Stimulated activated CD8-positive, alpha-beta memory T cell treated with anti-CD3 and anti-CD28 coated beads, Interleukin-7, amount 100 ng/mL, for 48 hours (primary cell): ENCODE data around the gene BICD1.

Experiments used
- DNase-seq, 2 donors: peaks; one replicate each; pipeline ENCODE4 v3.0.0-alpha.2; 2020; ENCODE audit warnings: low read depth in 1 of 2; ENCODE audit errors: extremely low read depth in 1 of 2

Gene BICD1

DNA sequence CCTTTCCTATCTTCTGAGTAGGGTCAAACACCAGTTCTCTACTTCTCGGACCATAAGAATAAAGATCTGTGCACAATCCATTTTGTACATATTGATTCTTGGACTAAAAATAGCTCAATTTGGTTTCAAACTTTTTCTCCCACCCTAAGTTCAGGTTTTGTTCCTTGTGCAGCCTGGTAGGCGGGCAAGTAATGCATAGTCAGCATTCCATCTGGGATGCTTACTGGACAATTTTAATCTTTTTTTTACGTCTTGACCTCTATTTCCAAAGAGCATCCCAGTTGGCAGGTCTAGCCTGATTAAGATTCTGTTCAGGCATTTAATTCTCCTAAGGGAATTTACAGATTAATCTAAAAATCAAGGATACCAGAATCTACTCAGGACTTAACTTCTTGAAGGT, 126.9 kb downstream of the BICD1 start:
- DNase-seq, result no peak

DNA sequence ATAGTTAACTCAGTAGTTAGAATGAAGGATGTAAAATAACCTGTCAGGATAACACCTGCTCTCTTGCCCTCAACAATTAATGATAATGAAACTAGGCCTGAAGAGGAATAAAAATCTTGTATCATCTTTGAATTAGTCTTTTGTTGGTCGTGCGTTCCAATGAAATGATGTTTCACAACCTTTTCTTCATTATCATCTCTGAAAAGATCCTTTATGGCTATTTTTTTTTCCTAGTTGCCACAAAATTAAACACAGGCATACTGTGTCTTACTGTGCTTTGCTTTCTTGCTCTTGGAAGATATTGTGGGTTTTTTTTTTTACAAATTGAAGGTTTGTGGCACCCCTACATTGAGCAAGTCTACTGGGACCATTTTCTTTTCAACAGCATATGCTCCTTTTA, 128.6 kb downstream of the BICD1 start:
- DNase-seq, result no peak

DNA sequence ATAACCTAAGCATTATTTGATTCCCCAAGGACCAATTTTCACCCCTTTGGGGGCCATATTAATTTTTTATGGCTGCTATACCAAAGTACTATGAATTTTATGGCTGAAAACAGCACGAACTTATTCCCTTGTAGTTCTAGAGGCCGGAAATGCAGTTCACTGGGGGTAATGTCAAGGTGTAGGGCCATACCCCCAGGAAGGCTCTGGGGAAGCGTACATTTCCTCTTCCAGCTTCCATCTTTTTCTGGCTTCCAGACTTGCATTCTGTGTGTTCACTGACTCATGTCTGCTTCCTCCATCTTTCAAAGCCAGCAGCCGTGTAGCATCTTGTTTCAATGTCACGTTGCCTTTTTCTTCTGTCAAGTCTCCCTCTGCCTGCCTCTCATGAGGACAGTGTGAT, 133.5 kb downstream of the BICD1 start:
- no peak for DNase-seq

DNA sequence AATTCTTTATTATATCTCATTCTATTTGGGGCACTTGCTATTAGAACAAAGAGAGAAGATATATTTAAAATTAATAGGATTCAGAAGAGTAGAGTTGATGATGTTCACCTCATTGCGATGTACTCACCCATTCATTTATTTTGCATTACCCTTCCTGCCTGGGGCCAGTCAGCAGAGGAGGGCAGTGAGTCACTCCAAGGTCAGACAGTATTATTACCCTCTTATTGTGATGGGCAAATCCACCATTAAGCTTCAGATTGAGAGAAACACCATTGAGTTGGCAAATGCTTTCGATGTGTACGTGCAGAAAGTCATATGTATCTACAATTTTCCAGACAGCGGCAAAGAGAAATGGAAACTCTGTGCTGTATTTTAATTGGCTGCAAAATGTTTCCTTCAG, 134.2 kb downstream of the BICD1 start:
- DNase-seq, result no peak

DNA sequence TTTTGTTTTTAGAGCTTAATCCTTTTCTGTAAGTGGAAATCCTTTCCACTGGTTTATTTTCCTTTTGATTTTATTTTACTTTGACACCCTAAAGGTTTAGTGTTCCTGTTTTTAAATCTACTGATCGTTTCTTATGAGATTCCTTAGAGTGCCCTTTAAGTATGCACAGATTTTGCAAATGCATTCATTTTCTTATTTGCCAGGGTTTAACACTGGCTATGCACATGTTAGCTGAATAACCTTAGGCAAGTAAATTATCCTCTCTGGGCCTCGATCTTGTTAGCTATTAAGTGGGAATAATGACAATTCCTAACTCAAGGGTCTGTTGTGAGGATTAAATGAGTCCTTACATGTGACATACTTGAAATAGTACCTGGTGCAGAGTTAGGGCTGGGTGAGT, 136.0 kb downstream of the BICD1 start:
- DNase-seq, result no peak

DNA sequence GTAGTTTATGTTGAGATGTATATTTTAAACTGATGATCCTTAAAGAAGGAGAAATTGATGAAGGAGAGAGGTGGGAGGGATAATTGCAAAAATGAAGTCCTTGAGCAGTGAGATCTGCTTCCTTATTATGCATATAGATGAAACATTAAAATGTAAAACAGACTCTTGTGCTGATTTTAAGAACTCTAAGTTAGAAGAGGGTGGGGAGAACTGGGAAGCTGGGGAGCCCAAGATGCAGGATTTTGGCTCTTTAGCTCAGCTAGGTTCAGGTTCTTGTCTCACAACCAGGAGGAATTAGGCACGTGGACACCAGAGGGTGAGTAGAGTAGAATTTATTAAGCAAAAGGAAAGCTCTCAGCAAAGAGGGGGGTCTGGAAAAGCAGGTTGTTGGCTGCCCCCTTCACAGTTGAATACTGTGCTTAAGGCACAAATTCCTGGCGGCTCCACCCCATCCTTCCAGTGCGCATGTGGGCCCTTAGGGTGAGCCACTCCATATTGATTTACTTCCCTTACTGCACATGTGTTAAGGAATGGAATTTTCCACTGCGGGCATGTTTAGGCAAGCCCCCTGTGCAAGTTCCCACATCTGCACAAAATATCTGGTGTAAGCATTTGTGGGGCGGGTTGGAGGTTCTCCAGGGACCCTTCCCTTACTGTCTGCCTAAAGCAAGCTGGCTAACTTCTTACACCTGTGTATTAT, 141.9 kb downstream of the BICD1 start:
- no peak for DNase-seq

DNA sequence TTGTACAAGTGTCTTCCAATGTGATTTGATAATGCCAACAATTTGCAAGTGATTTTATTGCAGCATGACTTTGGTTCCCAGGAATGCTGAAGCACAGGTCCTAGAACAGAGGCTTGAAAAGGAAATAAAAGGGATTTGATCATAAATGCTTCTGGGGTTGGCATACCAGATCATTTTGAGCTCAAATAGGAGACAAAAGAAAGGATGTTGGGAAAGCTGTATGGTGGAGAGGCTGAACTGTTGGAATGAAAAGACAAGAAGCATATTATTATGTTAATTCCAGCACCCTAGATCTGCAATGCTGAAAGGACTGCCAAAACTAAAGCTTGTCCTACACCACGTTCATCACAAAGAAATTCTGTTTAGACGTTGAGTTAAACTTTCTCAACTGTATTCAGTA, 143.1 kb downstream of the BICD1 start:
- no peak for DNase-seq

DNA sequence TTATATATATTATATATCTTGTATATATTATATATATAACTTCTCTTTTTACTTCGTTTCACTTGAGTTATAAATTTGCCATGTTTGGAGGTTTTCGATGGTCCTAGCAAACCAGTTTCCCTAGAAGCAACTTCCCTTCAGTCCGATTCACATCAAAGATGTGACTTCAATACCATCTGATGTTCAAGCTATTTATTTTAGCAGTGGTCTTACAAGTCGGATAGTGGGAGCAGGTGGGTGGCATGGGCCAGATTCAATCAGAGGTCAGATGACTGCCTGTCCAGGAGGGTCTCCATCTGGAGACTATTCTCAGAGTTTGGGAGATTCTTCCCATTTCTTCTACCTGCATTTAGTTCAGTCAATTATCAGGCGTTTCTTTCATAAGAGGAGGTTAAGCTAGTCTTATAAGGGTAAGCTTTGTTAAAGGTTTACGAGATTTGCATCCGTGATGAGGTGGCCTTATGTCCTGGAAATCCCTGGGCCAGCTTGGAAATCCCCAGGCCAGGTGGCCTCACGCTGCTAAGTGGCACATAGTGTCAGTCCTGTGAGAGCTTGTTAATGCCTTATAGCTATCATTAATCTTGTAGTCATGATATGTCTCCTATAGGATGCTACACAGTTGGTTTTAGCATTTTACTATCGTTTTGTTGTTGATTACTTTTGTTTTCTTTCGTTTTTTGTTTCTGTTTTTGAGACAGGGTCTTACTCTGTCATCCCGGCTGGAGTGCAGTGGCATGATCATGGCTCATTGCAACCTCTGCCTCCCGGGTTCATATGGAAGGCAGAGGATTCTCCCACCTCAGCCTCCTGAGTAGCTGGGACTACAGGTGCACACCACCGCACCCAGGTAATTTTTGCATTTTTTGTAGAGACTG, 145.8 kb downstream of the BICD1 start:
- DNase-seq, result no peak

DNA sequence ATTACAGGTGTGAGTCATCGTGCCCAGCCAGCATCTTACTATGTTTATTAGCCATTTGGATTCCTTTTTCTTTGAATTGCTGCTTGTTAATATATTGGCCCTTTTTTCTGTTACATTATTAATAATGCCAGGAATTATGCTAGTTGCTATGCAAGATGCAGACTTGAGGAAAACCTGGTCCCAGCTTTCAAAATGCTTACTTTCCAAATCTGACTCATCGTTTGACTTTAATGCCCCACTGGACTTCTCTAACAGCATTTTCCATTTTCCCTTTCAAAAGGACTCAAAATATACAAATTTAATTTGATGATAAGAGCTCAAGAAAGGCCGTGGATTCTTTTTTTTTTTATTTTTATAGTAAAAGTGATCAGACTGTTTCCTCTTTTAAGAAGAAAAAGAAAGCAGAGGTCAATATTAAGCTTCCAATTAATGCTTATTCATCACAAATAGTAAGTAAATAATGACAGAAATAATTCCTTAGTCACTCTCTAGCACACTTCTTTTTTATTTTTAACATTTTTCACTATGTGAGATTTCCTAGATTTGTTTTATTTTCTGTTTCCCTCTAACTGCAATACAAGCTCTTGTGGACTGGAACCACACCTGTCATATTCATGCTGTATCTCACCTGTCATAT, 146.6 kb downstream of the BICD1 start:
- no peak for DNase-seq

DNA sequence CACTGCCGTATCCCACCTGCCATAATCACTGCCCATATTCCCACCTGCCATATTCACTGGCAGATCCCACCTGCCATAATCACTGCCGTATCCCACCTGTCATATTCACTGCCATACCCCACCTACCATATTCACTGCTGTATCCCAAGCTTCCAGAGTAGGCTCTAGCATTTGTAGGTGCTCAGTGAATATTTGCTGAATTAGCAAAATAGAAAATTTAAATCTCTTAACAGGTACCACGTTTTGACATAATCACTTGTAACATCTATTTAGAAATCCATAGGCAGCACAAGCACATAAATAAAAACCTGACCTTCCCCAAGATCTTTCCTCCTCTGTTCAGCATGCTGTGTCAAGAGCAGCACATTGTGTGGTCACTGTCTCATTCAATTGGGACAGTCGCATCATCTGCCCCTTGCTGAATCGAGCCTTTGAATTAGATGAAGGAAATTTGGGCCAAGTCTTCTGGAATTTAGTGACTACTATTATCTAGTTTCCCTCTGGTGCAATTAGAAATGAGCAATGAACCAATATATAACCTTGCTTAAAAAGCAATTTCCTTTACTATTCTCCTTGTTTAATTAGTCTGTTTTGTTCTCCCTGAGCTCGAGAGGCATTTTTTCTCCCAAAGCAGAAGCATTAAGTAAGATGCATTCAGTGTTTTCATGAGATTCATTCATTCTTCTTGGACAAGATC, 147.8 kb downstream of the BICD1 start:
- no peak for DNase-seq

DNA sequence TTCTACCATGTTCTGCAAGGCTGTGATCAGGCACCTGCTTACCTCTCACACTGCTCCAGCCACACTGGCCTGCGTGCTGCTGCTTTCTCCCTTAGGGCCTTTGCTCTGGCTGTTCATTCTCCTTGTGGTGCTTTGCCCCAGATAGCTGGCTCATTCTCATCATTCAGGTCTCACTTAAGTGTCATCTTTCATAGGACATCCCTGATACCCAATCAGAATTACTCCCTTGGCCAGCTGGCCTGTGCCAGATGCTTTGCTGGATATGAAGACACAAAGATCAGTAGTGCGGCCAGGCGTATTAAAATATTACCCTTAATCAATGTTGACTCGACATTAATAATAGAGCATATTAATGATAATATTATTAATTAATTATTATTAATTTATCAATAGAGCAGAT, 148.9 kb downstream of the BICD1 start:
- DNase-seq, result no peak

DNA sequence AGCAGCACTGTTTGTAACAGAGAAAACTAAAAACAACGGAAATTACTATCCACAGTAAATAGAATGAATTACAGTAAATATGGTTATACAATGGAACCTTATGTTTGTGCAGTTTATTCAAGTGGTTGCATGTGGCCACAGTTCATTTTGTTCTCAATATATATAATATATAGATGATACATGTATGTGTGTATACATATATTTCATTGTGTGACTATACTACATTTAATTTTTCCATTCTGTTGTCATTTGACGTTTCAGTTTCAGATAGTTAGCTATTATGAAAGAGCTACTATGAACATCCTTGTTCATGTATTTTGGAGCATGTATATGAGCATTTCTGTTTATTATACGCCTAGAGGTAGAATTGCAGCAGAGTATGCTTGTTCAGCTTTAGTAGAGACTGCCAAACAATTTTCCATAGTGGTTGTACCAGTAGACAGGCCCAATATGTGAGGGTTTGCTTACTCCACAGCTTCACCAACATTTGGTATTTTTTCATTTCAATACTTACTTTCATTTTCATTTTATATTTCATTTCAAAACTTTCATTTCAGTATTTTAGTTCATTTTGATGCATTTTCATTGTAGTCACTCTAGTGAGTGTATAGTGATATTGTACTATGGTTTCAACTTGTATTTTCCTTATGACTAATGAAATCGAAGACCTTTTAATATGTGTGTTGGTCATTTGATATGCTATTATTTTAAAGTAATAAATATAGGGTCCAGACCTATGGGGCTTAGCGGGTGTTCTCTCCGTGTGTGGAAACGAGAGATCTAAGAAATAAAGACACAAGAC, 151.2 kb downstream of the BICD1 start:
- no peak for DNase-seq

DNA sequence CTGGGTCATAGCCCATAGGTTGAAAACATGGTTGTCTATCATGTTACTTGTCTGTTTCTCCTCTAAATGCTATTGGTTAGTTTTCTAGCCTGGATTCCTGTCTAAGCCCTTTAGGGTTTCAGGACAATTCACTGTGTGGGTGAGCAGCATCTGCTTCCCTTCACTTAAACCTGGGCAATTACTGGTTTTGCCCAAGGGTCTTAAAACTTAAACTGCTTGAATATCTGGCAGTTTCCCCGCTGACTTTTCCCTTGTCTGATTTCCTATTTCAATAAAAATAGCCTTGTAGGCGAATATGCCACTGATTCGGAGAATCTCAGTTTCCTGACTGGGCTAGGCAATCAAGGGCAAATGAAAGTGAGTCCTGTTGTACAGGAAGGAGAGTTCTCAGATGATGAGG, 154.0 kb downstream of the BICD1 start:
- no peak for DNase-seq

DNA sequence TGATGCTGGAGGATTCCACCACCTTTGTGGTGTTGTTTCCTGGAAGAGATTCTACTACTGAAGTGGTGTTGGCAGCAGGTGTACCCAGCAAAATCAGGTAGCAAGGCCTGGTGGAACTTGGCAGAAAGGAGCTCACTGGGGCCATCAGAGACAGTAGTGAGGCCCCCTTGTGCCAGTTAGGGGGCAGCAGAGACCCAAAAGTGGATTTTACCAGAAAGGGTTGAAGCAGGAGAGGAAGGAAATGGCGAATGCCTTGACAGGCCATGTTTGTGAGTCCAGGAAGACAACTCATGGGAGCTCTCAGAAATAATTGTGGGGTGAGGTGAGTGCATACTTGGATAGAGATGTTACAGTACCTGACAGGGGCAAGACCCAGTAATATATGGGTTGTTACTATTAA, 155.0 kb downstream of the BICD1 start:
- DNase-seq, result peak in 1 of 2 donors; percentile 2

DNA sequence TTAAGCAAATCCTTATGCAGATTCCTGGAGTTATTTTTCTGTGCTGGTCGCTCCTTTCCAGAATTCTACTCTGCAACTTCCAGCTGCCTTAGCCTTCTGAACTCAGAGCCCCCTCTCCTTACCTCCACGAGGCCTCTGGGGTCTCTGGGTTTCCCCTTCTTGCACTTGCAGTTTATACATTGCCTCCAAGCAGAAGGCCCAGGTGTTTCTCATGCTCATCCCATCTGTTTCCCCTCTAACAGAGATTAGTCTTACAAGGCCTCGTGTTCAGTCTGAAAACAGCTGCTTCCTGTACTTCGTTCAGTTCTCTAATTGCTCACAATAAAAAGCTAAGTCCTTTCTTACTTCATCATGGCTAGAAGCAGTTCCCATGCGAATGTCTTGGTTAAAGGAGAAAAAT, 158.3 kb downstream of the BICD1 start:
- no peak for DNase-seq

DNA sequence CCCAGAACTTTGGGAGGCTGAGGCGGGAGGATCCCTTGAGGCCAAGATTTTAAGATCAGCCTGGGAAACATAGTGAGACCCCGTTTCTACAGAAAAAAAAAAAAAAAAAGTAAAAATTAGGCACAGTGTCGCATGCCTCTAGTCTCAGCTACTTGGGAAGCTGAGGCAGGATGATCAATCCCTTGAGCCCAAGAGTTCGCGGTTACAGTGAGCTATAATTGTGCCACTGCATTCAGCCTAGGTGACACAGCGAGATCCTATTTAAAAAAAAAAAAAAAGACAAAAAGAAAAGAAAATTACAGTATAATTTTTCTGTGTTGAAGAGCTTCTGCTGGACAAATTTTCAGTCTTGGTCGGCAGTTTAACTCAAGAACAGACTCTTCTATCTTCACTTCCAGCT, 158.8 kb downstream of the BICD1 start:
- no peak for DNase-seq

DNA sequence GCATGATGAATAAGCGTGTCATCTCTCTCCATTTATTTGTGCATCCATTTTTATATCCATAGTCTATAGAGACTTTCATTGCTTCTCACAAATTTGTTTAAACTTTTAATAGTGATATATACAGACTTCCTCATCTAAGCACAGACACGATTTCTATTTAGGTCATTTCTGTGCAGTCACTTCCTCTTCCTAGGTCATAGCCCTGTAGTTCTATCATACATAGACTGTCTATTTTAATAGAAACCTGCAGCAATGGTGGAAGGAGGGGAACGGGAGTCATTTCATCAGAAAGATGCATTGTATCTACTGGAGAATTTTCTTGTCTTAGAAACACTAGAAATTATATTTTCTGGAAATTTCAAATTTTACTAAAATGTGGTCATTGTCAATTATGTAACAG, 159.3 kb downstream of the BICD1 start:
- DNase-seq, result no peak

DNA sequence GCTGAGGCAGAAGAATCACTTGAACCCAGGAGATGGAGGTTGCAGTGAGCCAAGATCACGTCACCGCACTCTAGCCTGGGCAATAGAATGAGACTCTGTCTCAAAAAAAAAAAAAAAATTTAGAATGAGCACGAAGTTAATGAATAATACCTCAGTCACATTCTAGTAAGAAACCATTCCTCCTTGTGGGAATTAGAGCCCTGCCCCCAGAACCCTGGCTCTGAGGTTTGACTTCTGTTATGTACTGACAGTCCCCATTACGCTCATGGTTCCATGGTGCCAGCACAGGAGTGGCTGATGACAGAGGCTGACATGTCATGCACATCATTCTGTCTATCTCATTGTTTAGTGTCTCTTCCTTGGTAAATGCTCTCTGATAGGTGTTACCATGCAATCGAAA, 160.1 kb downstream of the BICD1 start:
- no peak for DNase-seq

DNA sequence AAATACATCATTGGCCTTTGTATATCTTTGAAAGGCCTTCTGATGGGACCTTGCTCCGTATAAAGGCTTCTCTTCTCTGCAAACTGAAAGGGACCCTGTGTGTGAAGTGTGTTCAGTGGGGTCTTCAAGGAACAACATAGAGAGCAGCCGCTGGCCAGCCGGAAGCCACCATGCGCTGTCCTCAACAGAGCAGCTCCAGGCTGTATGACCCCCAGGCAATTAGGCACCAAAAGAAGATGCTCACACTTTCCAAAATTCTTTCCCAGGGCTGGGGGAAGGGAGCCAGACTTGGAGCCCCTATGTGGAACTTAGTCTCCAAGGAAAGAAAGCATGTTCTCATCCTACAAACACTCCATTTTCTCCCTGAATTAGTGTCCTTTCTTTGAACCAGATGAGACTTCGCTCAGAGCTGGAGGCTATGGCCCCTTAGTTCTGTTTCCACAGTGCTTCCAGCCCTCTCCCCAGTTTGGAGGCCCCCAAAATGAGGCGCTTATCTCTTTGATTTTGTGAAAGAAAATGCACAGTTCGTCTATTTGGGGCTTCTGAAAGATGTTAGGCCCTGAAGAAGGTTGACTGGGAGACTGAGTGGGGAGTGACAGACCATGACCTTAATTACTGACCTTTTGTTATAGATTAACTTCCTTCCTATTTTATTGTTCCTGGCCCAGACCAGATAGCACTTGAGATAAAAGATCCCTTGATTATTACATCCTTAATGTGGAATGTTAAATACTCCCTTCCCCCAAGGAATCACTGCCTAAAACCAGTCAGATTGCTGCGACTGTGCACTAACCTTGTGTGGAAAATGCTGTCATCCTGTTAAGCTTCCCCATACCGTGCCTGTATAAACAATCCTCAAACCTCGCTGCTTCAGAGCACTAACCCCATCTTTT, 164.4 kb downstream of the BICD1 start:
- DNase-seq, result no peak

DNA sequence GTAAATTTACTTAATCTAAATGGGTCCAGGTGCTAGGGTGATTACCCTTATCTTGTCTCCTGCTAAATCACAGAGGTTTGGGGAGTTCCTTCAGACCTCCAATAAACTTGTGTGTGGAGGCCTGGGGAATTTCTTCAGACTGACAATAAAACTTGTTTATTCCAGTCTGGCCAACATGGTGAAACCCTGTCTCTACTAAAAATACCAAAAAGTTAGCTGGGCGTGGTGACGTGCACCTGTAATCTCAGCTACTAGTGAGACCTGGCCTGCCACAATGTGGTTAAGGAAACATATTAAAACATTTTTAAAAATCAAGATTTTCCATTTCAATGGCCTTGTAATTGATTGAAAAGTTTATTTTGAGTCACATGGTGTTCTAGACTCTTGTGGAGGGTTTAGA, 165.8 kb downstream of the BICD1 start:
- DNase-seq, result no peak
